Measurements from ENCODE around the gene ZFAND3.

Gene ZFAND3

GRCh38 chr6:37819177-37819801, at the start of gene ZFAND3:
TSS of gene ZFAND3 (plus strand) at chr6:37819727. CDS start at chr6:37819946, 219 bp downstream.
- Histone ChIP-seq H3K4me3 (ENCODE audit: low read length) (peak within 1 kb of the TSS; percentile 91), H3K27me3 (ENCODE audit: control insufficient read depth, insufficient read depth, low read length) (no peaks in the 10 kb centered on the region), H3K9ac (ENCODE audit: low read length) (peak within 1 kb of the TSS; percentile 90), H3K27ac (ENCODE audit: low read depth, low read length) (peak within 1 kb of the TSS; percentile 98), H3K4me1 (ENCODE audit: control insufficient read depth, insufficient read depth, low read length) (peaks cover 4% of the 10 kb centered on the region), H3K36me3 (ENCODE audit: control insufficient read depth, insufficient read depth, low read length) (no peaks in the 10 kb centered on the region)

GRCh38 chr6:37774028-37774680, 45.4 kb upstream of the ZFAND3 start:
- no peaks in the 10 kb centered on the region for H3K36me3 ChIP-seq (ENCODE audit: control insufficient read depth, insufficient read depth, low read length)
- H3K27me3 ChIP-seq (ENCODE audit: control insufficient read depth, insufficient read depth, low read length) = no peaks in the 10 kb centered on the region
- H3K27ac ChIP-seq (ENCODE audit: low read depth, low read length) = no peak overlapping the region
- H3K4me3 ChIP-seq (ENCODE audit: low read length) = no peak overlapping the region
- H3K4me1 ChIP-seq (ENCODE audit: control insufficient read depth, insufficient read depth, low read length) = no peaks in the 10 kb centered on the region
- H3K9ac ChIP-seq (ENCODE audit: low read length) = no peak overlapping the region

- Histone ChIP-seq H3K36me3 (ENCODE audit: control insufficient read depth, insufficient read depth, low read length) (no peaks in the 10 kb centered on the region), H3K27me3 (ENCODE audit: control insufficient read depth, insufficient read depth, low read length) (no peaks in the 10 kb centered on the region), H3K4me3 (ENCODE audit: low read length) (no peak overlapping the region), H3K4me1 (ENCODE audit: control insufficient read depth, insufficient read depth, low read length) (no peaks in the 10 kb centered on the region), H3K27ac (ENCODE audit: low read depth, low read length) (no peak overlapping the region), H3K9ac (ENCODE audit: low read length) (no peak overlapping the region)
Observed at GRCh38 chr6:37776566-37776965, 43.0 kb upstream of the ZFAND3 start.

GRCh38 chr6:37777272-37777834, 42.2 kb upstream of the ZFAND3 start:
- Histone ChIP-seq H3K27me3 (ENCODE audit: control insufficient read depth, insufficient read depth, low read length) (no peaks in the 10 kb centered on the region), H3K27ac (ENCODE audit: low read depth, low read length) (no peak overlapping the region), H3K36me3 (ENCODE audit: control insufficient read depth, insufficient read depth, low read length) (no peaks in the 10 kb centered on the region), H3K4me3 (ENCODE audit: low read length) (no peak overlapping the region), H3K9ac (ENCODE audit: low read length) (no peak overlapping the region), H3K4me1 (ENCODE audit: control insufficient read depth, insufficient read depth, low read length) (no peaks in the 10 kb centered on the region)

GRCh38 chr6:37779111-37779800, 40.3 kb upstream of the ZFAND3 start:
- peaks cover 4% of the 10 kb centered on the region for H3K4me1 ChIP-seq (ENCODE audit: control insufficient read depth, insufficient read depth, low read length)
- no peaks in the 10 kb centered on the region for H3K27me3 ChIP-seq (ENCODE audit: control insufficient read depth, insufficient read depth, low read length)
- H3K36me3 ChIP-seq (ENCODE audit: control insufficient read depth, insufficient read depth, low read length) = no peaks in the 10 kb centered on the region
- no peak overlapping the region for H3K27ac ChIP-seq (ENCODE audit: low read depth, low read length)
- no peak overlapping the region for H3K9ac ChIP-seq (ENCODE audit: low read length)
- H3K4me3 ChIP-seq (ENCODE audit: low read length) = no peak overlapping the region

GRCh38 chr6:37779902-37780628, 39.5 kb upstream of the ZFAND3 start:
- no peak overlapping the region for H3K4me3 ChIP-seq (ENCODE audit: low read length)
- H3K27ac ChIP-seq (ENCODE audit: low read depth, low read length) = no peak overlapping the region
- peaks cover 4% of the 10 kb centered on the region for H3K4me1 ChIP-seq (ENCODE audit: control insufficient read depth, insufficient read depth, low read length)
- H3K9ac ChIP-seq (ENCODE audit: low read length) = no peak overlapping the region
- H3K36me3 ChIP-seq (ENCODE audit: control insufficient read depth, insufficient read depth, low read length) = no peaks in the 10 kb centered on the region
- H3K27me3 ChIP-seq (ENCODE audit: control insufficient read depth, insufficient read depth, low read length) = peaks cover under 1% of the 10 kb centered on the region

GRCh38 chr6:37781788-37782187, 37.7 kb upstream of the ZFAND3 start:
- Histone ChIP-seq H3K27me3 (ENCODE audit: control insufficient read depth, insufficient read depth, low read length) (peaks cover 5% of the 10 kb centered on the region), H3K27ac (ENCODE audit: low read depth, low read length) (no peak overlapping the region), H3K4me3 (ENCODE audit: low read length) (no peak overlapping the region), H3K4me1 (ENCODE audit: control insufficient read depth, insufficient read depth, low read length) (peaks cover 4% of the 10 kb centered on the region), H3K36me3 (ENCODE audit: control insufficient read depth, insufficient read depth, low read length) (no peaks in the 10 kb centered on the region), H3K9ac (ENCODE audit: low read length) (no peak overlapping the region)

- Histone ChIP-seq H3K4me1 (ENCODE audit: control insufficient read depth, insufficient read depth, low read length) (peaks cover 4% of the 10 kb centered on the region), H3K9ac (ENCODE audit: low read length) (no peak overlapping the region), H3K4me3 (ENCODE audit: low read length) (peak overlapping the region; percentile 72), H3K36me3 (ENCODE audit: control insufficient read depth, insufficient read depth, low read length) (no peaks in the 10 kb centered on the region), H3K27ac (ENCODE audit: low read depth, low read length) (no peak overlapping the region), H3K27me3 (ENCODE audit: control insufficient read depth, insufficient read depth, low read length) (peaks cover 5% of the 10 kb centered on the region)
Observed at GRCh38 chr6:37783025-37783855, 36.3 kb upstream of the ZFAND3 start.

- Histone ChIP-seq H3K4me3 (ENCODE audit: low read length) (peak overlapping the region; percentile 72), H3K27me3 (ENCODE audit: control insufficient read depth, insufficient read depth, low read length) (peaks cover 5% of the 10 kb centered on the region), H3K4me1 (ENCODE audit: control insufficient read depth, insufficient read depth, low read length) (peaks cover 4% of the 10 kb centered on the region), H3K36me3 (ENCODE audit: control insufficient read depth, insufficient read depth, low read length) (no peaks in the 10 kb centered on the region), H3K27ac (ENCODE audit: low read depth, low read length) (no peak overlapping the region), H3K9ac (ENCODE audit: low read length) (no peak overlapping the region)
Observed at GRCh38 chr6:37783856-37784584, 35.5 kb upstream of the ZFAND3 start.

- Histone ChIP-seq H3K27ac (ENCODE audit: low read depth, low read length) (no peak overlapping the region), H3K4me3 (ENCODE audit: low read length) (peak overlapping the region; percentile 72), H3K36me3 (ENCODE audit: control insufficient read depth, insufficient read depth, low read length) (no peaks in the 10 kb centered on the region)
Observed at GRCh38 chr6:37784585-37784967, 35.0 kb upstream of the ZFAND3 start.

GRCh38 chr6:37785002-37785662, 34.4 kb upstream of the ZFAND3 start:
- Histone ChIP-seq H3K9ac (ENCODE audit: low read length) (no peak overlapping the region), H3K36me3 (ENCODE audit: control insufficient read depth, insufficient read depth, low read length) (no peaks in the 10 kb centered on the region), H3K27me3 (ENCODE audit: control insufficient read depth, insufficient read depth, low read length) (peaks cover 5% of the 10 kb centered on the region), H3K4me3 (ENCODE audit: low read length) (no peak overlapping the region), H3K27ac (ENCODE audit: low read depth, low read length) (no peak overlapping the region), H3K4me1 (ENCODE audit: control insufficient read depth, insufficient read depth, low read length) (peaks cover 4% of the 10 kb centered on the region)

More at GRCh38 chr6:37784585-37784967, 35.0 kb upstream of the ZFAND3 start:
- H3K4me1 ChIP-seq (ENCODE audit: control insufficient read depth, insufficient read depth, low read length) = peaks cover 4% of the 10 kb centered on the region
- peaks cover 5% of the 10 kb centered on the region for H3K27me3 ChIP-seq (ENCODE audit: control insufficient read depth, insufficient read depth, low read length)
- H3K9ac ChIP-seq (ENCODE audit: low read length) = no peak overlapping the region
